Caco-2 (cell line): Measurements from ENCODE around the gene RAB3IL1. TPM values are rescaled to one million over a fixed set of nuclear protein-coding genes. Genes with fewer than 3 reads are reported as not detected.
A peak's percentile ranks its signal among the peaks of the same experiment; 100 is the strongest.

Experiments used
- BruUV-seq: library from RNA; stranded (reverse); fragments of 400-500 nt; replicated peaks from 2 replicates; lab custom pipeline; 2021; lab: Mats Ljungman, UMichigan
- CTCF ChIA-PET: fragments of 300-600 bp; sonication (Branson Sonifier 250); formaldehyde crosslinking; loops from one replicate; lab custom pipeline; 2022; ENCODE audit warnings: antibody characterized with exemption; lab: Charles Lee
- POLR2A ChIA-PET: fragments of 300-600 bp; sonication (Branson Sonifier 250); formaldehyde crosslinking; loops from one replicate; lab custom pipeline; 2022; ENCODE audit warnings: antibody characterized with exemption; lab: Charles Lee
- DNase-seq, 2 experiments: peaks; one replicate each; pipeline versions ENCODE4 v3.0.0 to v3.0.0-alpha.2; 2020 to 2022
- H3K27me3 ChIP-seq: replicated peaks from 2 replicates; pipeline ENCODE4 v1.6.0; 2011; ENCODE audit warnings: low read length; ENCODE audit not compliant: control insufficient read depth, insufficient read depth
- H3K36me3 ChIP-seq: 2 replicates; pipeline ENCODE4 v1.5.1; 2011; ENCODE audit warnings: low read length; ENCODE audit not compliant: control insufficient read depth, insufficient read depth
- H3K4me1 ChIP-seq: fragments of 250-450 bp; sonication (Bioruptor Pico); 2 replicates; pipeline ENCODE4 v1.5.1; 2020; ENCODE audit warnings: mild to moderate bottlenecking
- H3K4me3 ChIP-seq: 2 replicates; pipeline ENCODE4 v1.5.1; 2011; ENCODE audit warnings: low read depth, mild to moderate bottlenecking, control low read depth, low read length
- H3K9me3 ChIP-seq: fragments of 250-450 bp; sonication (Bioruptor Pico); 2 replicates; pipeline ENCODE4 v1.5.1; 2020; ENCODE audit warnings: mild to moderate bottlenecking, moderate library complexity
- H3K27ac Mint-ChIP-seq: one replicate; pipeline ENCODE4 v1.8.0; 2022; ENCODE audit warnings: mixed read lengths; ENCODE audit not compliant: unreplicated experiment
- H3K27me3 Mint-ChIP-seq: one replicate; pipeline ENCODE4 v1.8.0; 2022; ENCODE audit warnings: mixed read lengths; ENCODE audit not compliant: insufficient read depth, unreplicated experiment
- H3K36me3 Mint-ChIP-seq: one replicate; pipeline ENCODE4 v1.8.0; 2022; ENCODE audit warnings: mild to moderate bottlenecking, mixed read lengths; ENCODE audit not compliant: insufficient read depth, unreplicated experiment
- H3K4me1 Mint-ChIP-seq: one replicate; pipeline ENCODE4 v1.8.0; 2022; ENCODE audit warnings: low read depth, mixed read lengths; ENCODE audit not compliant: unreplicated experiment
- H3K4me3 Mint-ChIP-seq: one replicate; pipeline ENCODE4 v1.8.0; 2022; ENCODE audit warnings: mild to moderate bottlenecking, moderate library complexity, mixed read lengths; ENCODE audit not compliant: unreplicated experiment
- H3K9me3 Mint-ChIP-seq: one replicate; pipeline ENCODE4 v1.8.0; 2022; ENCODE audit warnings: mixed read lengths; ENCODE audit not compliant: unreplicated experiment
- CTCF ChIP-seq, 2 experiments: fragments of 200-600 bp in 1 of 2; IDR thresholded peaks; 1 replicate in 1 of 2; 2 replicates in 1 of 2; pipeline versions ENCODE4 v1.5.1 to v1.8.0; 2011 to 2022; ENCODE audit warnings: antibody characterized with exemption in 1 of 2, control low read depth in 1 of 2, inconsistent platforms in 1 of 2, low read depth in 1 of 2, low read length in 1 of 2, mild to moderate bottlenecking in 1 of 2, moderate library complexity in 1 of 2; ENCODE audit not compliant: insufficient read depth in 1 of 2, severe bottlenecking in 1 of 2, unreplicated experiment in 1 of 2
- intact Hi-C: fragments of 100-400 bp; cut with micrococcal nuclease; formaldehyde crosslinking; loops from one replicate; pipeline ENCODE4 v1.10.0; 2022; ENCODE audit not compliant: unreplicated experiment
- total RNA-seq: library from RNA; stranded (reverse); gene quantifications from 2 replicates; pipeline ENCODE4 v1.2.3, GENCODE V29; 2022

RAB3IL1 gene
- total RNA-seq, 1 experiment from 2014 or later: 10.6 TPM

GRCh38 chr11:61903845-61904244 is 13.5 kb downstream of the RAB3IL1 start:
- H3K4me3 ChIP-seq: no peak overlapping the region
- no TSS peak for BruUV-seq
- peaks cover 6% of the 10 kb centered on the region for H3K36me3 Mint-ChIP-seq
- H3K27ac Mint-ChIP-seq: no peak overlapping the region
- H3K4me1 Mint-ChIP-seq: no peaks in the 10 kb centered on the region
- POLR2A ChIA-PET: no interaction called here
- no peaks in the 10 kb centered on the region for H3K27me3 Mint-ChIP-seq
- CTCF ChIA-PET: interaction anchor here (1.9 to 2.8 kb wide), 2 partner anchors 43 to 46 kb away, joined by 4 to 12 read pairs; partner anchors contain the start of gene BEST1
- no peak for DNase-seq
- no peaks in the 10 kb centered on the region for H3K9me3 Mint-ChIP-seq
- no peaks in the 10 kb centered on the region for H3K36me3 ChIP-seq
- no peaks in the 10 kb centered on the region for H3K4me1 ChIP-seq
- H3K27me3 ChIP-seq: no peaks in the 10 kb centered on the region
- no peaks in the 10 kb centered on the region for H3K9me3 ChIP-seq
- TF ChIP-seq CTCF (IDR thresholded peaks at IDR 0.05; ENCODE audit: insufficient read depth in 1 of 2, low read depth in 1 of 2, low read length in 1 of 2, severe bottlenecking in 1 of 2, unreplicated experiment in 1 of 2): no peak
- H3K4me3 Mint-ChIP-seq: no peak overlapping the region
- intact Hi-C loops: no loop called here

- Mint-ChIP-seq H3K9me3 (no peaks in the 10 kb centered on the region), H3K4me3 (no peak overlapping the region), H3K27me3 (no peaks in the 10 kb centered on the region), H3K4me1 (no peaks in the 10 kb centered on the region), H3K36me3 (peaks cover 6% of the 10 kb centered on the region), H3K27ac (no peak overlapping the region)
- POLR2A ChIA-PET: no interaction called here
- intact Hi-C loops: no loop called here
- Histone ChIP-seq H3K27me3 (no peaks in the 10 kb centered on the region), H3K4me3 (no peak overlapping the region), H3K9me3 (no peaks in the 10 kb centered on the region), H3K4me1 (no peaks in the 10 kb centered on the region), H3K36me3 (no peaks in the 10 kb centered on the region)
- no TSS peak for BruUV-seq
- CTCF ChIA-PET: interaction anchor here (0.5 to 2.8 kb wide), 3 partner anchors 45 to 1599 kb away, joined by 3 to 12 read pairs (median 4); no protein-coding TSS in a partner anchor
- DNase-seq: no peak
- no peak for TF ChIP-seq CTCF (IDR thresholded peaks at IDR 0.05; ENCODE audit: insufficient read depth in 1 of 2, low read depth in 1 of 2, low read length in 1 of 2, severe bottlenecking in 1 of 2, unreplicated experiment in 1 of 2)
Observed at GRCh38 chr11:61902313-61902712, 15.1 kb downstream of the RAB3IL1 start.

GRCh38 chr11:61901397-61901796 is 16.0 kb downstream of the RAB3IL1 start:
- Histone ChIP-seq H3K4me3 (no peak overlapping the region), H3K9me3 (no peaks in the 10 kb centered on the region), H3K27me3 (no peaks in the 10 kb centered on the region), H3K4me1 (no peaks in the 10 kb centered on the region), H3K36me3 (no peaks in the 10 kb centered on the region)
- Mint-ChIP-seq H3K36me3 (peaks cover 6% of the 10 kb centered on the region), H3K27ac (no peak overlapping the region), H3K9me3 (no peaks in the 10 kb centered on the region), H3K27me3 (no peaks in the 10 kb centered on the region), H3K4me1 (no peaks in the 10 kb centered on the region), H3K4me3 (no peak overlapping the region)
- TF ChIP-seq CTCF (IDR thresholded peaks at IDR 0.05; ENCODE audit: insufficient read depth in 1 of 2, low read depth in 1 of 2, low read length in 1 of 2, severe bottlenecking in 1 of 2, unreplicated experiment in 1 of 2): peak in 1 of 2 experiments; percentile 7
- DNase-seq: no peak
- POLR2A ChIA-PET: no interaction called here
- CTCF ChIA-PET: interaction anchor here (0.5 to 7.2 kb wide), 8 partner anchors 13 to 207 kb away, joined by 3 to 274 read pairs (median 3); partner anchors contain the start of gene BEST1
- intact Hi-C loops: no loop called here
- BruUV-seq: no TSS peak
